G401.6 (cell line): ENCODE results near the gene CLSTN2.

ENCODE experiments used
- FAIRE-seq: peaks from 2 replicates; lab custom pipeline; 2012; peaks lifted over from hg19 to GRCh38; lab: Jason Lieb, UNC

The CLSTN2 gene

DNA sequence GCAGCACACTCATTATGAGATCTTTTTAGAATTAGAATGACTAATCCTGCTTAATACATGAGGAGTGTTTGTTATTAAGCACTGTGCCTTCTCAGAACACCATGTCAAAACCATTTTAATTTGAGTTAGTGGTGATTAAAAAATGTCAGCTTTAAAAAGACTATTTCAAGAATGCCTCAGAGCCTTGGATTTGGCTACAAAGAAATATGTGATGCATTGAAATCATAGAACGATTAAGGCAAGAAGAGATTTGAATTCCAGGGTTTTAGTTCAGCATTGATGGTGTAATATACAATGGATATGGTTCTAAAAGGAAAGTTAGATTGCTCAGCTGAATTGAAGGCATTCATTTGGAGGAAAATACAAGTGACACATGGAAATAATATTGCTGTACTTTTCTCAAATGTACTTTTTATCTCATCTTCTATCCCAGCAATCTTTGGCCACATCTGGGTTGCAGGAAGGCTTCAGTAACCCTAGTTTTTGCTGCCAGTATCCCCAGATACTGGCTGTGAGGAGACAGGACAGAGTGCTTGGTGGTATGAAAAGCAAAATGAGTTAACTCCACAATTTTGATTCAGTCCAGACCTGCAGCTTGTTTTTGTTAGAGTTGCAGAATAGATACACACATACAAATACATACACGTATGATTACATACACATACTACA is 303.8 kb downstream of the CLSTN2 start:
- no peak for FAIRE-seq

DNA sequence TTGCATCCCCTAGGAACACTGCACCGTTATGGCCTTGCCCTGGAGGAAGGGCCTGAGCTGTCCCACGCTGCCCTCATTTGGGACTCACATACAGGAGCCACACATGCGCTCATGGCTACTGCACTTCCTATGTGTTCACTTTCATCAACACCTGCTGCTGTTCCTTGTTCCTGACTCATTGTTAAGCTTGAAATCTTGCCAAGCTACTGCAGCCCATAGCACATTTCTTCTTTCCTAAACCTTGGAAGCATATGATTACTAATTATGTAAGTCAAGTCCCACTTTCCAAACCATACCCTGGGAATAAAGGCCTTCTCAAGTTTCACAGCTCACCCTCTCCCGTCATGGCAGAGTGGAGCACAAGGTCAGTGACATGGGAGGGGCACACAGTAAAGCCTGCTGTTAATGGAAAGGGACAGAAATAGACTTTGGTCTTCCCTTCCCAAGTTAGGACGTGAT is 307.9 kb downstream of the CLSTN2 start:
- no peak for FAIRE-seq

DNA sequence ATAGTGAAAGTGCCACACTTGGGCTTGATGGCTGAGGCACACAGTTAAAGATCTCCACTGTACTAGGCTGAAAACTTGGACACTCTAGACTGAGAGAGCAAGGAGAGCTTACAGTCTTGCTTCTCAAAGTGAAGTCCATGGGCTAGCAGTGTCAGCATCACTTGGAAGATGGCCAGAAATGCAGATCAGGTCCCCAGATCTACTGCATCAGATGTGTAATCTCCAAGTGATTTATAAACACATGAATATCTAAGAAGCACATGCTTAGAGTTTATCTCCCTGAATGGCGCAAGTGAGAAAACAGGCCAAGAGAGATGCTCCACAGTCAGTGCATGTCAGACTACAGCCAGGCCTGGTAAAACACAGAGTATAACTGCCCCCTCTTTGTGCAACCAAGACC is 308.6 kb downstream of the CLSTN2 start:
- FAIRE-seq = no peak

DNA sequence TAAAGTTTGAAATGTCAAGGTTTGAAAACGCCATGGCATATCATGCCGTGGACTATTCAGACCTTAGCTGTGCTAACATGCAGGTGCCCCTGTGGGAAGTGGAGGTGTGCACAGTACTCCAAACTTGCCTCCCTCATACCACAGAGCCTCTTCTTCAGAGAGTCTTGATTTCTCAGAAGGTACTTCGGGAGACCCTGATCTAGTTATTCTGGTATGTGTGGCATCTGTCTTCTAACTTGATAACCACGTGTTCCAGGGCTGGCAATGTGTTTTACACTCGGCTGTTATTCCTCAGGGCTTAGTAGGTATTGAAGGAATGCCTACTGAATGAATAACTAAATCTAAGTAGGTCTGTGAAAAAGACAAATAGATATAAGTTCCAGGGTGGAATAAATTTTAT is 309.9 kb downstream of the CLSTN2 start:
- no peak for FAIRE-seq

DNA sequence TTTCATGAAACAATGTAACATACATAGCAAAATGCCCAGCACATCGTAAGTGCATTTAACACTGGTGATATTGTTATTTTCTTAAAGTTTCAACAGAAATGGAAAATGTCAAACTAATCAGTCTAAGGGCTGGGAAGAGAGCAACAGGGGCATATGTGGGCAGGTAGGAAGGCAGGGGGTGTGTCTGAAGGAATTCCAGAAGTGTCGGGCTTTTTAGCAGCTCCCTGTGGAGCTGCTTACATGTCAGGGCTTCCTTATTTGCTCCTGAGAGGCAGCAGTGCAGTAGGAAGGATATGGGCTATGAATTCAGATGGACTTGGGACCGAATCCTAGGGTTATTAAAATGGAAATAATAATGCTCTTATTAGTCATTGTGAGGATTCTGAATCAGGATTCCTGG is 311.6 kb downstream of the CLSTN2 start:
- no peak for FAIRE-seq

DNA sequence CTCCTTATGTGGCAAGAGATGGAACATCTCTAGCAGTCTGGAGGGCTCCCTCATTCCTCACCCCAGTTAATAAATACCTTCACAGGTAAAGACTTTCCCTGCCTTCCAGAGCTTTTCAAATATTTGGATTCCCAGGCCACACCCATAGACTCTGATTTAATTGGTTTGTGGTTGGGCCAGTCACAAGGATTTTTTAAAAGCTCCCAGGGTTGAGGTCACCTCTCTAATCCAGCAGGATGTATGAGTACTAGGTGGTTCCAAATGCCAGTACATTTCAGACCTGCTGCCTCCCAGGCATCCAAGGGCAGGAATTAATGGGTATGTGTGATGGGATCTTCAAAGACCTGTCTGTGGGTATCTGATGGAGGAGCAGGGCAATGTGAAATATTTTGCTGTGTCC is 312.8 kb downstream of the CLSTN2 start:
- FAIRE-seq = no peak

DNA sequence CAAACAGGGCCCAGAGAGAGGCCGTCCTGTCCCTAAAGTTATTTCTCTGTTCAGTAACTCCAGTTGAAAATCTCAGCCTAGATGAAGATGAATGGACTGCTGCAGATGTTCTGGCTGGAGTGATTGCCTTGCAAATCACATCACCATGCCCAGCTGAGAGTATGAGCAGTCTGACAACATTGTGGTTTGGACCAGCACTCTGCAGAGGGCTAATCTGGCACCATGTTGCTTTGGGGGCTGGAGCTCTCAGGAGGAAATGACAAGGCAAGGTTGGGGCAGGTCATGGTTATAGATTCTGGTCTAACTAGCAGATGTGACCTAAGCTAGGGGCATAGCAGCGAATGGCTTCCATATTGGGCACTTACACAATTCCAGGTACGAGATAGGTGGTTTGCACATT is 314.2 kb downstream of the CLSTN2 start:
- no peak for FAIRE-seq

DNA sequence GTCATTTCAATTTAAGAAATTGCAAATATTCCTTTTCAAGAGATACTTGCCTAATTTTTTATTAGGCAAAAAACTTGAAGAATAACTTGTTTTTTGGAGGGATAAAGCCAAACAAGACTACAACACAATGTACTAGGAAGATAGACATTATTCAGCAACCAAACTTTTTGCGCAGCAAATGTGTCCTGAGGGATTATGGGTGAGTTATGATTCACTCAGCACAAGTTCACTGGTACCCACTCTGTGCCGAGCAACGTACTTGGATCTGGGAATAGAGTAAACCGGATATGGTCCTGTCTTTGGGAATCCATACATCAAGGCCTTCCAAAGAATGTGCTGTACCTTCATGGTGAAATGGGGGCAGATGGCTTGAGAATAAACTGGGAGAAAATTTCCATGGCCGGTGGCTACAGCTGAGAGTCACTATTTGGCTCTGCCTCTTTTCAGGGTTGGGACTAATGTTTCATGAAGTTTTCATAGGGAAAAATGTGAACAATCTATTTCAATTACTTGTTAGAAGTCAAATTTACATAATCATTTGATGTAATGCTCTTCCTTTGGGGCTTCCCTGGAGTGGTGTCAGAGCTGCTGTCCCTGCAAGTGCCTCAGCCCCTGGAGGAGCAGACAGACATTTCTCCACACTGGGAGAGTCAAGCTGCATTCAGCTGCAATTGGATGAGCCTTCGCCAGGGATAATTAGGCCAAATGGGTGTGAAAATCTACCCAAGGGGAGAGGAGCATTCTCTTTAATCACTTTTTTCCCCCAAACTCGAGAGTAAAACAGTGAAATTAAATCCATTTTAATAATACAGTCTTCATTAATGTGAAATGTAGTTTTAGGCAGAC is 315.2 kb downstream of the CLSTN2 start:
- no peak for FAIRE-seq

DNA sequence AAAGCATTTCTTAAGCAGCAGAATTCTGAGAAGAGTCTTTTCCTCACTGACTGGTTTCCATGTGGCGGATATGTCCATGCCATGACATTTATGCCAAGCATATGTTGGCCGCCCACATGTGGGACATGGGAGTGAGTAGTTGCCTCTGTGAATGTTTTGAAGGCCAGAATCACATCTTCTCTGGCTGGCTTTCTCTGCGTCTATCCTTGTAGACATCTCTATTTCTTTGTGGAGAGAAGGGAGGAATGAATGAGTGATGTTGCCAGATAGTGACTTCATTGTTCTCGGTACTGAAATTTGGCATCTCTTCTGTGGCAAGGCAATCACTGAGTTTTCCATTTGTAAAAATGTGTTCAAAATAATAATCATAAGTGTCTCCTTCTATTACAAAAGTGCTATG is 316.0 kb downstream of the CLSTN2 start:
- no peak for FAIRE-seq

DNA sequence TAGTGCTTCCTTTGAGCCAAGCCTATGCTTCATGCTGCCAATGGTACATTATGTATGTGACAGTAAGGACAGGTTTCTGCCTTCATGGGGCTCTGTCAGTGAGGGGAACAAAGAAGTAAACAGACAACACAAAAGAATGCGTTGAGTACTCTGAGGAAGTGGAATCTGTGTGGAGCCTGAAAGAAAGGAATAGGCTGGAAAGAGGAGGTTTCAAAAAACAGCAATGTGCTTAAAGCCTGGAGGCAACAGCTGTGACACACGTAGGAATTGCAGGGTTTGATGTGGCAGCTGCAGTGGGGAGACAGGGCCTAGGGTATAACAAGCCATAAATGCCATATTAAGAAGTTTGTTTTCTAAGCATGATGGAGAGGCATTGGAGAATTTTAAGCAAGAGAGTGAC is 316.7 kb downstream of the CLSTN2 start:
- FAIRE-seq = no peak

DNA sequence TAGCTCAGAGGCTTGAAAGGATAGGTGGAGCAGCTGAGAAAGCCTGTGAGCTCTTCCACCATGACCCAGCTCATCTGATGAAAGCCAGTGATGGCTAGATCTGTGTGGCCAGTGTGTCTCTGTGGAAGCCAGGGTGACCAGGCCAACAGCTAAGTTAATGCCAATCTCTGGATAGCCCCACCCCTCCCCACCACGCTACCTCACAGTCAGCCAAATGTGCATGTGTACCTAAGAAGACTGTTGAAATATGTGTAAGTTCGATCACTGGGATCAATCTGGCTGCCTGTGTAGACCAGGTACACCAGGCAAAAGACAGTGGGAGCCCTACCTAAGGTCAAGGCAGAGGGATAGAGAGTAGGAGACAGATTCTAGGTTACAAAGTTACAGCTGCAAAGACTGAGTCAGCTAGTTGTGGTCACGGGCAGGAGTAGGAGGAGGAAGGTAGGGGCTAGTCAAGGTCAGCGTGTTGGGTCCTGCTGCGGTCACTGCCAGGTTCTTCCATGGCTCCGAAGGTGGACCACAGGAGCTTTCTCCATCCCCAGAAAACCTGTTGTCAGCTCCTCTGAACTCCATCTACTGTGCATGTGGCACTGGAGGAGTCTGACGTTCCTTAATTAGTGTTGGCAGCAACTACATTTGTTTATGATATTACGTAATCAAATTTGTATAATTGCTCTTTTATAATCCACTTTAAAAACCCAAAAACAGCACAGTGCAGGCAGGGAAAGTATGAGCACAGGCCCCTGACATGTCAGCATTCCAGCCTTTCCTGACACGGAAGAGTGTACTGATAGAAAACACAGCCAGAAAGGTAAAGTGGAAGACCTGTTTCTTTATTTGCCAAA is 318.0 kb downstream of the CLSTN2 start:
- no peak for FAIRE-seq

DNA sequence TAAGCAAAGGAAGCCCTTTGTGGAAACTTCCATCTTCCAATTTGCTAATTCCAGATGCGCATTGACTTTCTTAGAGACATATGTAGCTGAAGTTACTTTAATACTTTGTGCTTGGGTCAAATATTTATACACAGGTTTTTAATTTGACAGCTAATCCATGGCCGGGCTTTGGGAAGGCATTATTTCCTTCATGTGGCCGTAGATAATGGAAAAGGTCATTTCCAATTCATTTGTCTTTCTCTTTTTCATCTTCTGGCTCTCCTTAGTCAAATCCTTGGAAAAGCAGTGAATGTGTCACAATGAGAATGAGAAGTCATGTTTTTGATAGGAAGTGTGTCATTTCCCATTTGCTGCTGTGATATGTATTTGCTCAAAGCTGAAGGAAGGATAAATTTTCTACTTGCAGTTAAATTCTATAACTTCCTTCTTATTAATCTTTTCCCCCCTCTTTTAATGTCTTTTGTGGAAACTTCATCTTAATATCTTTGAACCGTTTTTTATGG is 323.3 kb downstream of the CLSTN2 start:
- no peak for FAIRE-seq

DNA sequence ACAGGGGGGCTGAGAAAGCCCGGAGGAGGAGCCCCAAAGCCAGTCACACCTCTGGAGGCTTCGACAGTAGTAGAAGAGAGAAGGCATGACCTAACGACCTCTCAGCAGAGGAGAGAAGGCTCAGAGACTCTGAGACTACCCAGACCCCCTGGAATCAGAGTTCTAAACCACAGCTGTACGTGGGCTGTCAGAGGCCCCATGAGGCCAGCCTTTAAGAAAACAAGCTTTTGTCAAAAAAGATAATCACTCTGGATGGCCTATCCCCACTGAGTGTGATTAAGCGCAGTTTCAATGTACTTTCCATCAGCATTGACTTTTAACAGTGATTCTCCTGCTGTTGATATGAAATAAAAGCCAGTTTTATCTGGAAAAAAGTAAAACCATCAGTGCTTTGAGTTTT is 330.3 kb downstream of the CLSTN2 start:
- FAIRE-seq = no peak

DNA sequence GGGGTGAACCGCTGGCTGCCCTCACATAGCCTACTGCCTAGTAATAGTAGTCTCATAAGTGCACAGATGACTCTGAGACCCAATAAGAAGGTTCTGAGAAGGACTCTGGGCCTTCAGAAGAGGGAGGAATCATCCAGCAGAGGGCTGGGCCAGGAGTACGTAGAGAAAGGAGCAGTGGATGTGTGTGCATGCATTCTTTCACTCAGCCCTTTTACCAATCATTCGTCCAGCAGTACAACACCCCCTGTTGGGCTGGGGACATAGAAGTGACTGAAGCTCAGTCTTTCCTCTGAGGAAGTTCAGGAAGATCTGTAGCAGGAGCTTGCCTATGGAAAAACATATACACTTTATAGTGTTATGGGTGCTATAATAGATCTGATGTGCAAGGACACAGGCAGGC is 333.1 kb downstream of the CLSTN2 start:
- FAIRE-seq = no peak

DNA sequence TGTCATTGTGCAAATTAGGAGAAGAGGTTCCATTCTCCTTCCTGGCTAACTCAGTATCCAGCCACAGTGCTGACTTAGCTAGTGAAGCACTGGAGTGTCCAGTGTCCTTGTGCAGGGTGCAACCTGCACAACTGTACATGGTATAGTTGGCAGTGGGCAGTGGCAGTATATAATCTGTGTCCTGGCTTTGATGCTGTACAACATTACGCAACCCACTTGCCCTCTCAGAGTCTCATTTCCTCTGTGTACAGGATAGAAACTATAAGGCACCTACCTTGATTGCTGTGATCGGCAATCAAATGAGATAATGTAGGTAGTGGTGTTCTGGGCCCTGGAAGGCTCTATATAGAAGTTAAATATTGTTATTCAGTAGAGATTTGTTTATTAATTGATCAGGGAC is 333.6 kb downstream of the CLSTN2 start:
- no peak for FAIRE-seq

DNA sequence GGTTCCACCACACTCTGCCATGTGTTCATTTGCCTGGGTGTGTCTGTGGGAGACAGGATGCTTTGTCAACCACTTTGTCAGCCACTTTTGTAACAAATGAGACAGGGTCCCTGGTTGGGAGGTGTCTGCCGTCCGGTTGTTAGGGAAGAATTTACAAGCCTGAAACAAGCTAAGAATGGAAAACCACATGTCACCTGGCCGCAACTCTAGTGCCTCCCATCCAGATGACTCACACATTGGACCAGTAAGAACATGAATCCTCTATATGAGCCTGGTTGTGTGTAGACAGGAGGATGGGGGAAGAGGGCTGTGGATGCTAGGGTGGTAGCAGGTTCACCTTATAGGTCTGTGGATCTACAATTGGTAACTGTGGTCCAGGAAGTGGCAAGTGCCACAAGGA is 335.3 kb downstream of the CLSTN2 start:
- FAIRE-seq = no peak

DNA sequence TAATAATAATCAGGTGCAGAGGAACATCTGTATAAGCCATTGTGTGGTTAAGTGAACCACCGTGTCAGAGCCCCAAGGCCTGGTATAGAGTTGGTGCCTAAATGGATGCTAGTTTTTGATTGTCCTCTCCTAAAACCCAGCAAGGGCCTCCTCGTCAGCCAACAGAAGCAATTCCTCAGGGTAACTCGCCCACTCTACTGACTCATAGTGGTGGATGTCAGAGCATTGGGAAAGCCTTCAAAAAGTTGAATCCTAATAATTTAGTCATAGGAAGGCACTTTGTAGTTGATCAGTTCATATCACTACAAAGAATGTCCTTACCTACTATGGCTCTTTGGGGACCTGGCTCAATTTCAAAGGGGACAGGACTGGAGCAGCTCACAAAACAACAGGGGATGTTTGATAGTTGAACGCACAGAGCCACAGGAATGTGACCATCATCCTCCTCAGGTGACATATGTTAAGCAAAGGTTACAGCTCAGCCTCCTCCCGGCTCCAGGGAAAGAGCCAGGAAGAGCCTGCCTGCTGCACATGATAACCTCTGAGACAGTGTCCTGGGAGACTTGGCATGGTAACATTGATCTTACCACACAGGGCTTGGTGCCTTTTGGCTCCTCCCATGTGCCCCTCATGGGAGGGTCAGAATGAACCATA is 338.7 kb downstream of the CLSTN2 start:
- FAIRE-seq = no peak

DNA sequence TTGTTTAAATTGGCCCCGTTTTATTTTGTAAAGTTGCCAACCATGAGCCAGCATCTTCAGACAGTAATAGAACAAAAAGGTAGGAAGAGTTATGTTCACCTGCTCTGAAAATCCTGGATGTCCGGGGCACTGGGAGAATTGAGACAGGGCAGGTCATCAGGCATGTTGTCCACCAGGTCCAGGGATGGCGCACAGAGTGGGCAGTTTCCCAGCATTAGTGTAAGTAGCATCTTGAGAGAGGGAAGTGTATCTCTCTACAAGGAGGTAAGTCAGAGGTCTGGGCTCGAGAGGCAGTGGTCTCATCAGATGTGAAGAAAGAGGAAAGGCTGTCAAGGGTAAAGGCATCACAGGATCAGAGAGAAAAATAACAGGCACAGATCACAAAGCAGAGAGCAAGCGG is 339.4 kb downstream of the CLSTN2 start:
- FAIRE-seq = no peak

DNA sequence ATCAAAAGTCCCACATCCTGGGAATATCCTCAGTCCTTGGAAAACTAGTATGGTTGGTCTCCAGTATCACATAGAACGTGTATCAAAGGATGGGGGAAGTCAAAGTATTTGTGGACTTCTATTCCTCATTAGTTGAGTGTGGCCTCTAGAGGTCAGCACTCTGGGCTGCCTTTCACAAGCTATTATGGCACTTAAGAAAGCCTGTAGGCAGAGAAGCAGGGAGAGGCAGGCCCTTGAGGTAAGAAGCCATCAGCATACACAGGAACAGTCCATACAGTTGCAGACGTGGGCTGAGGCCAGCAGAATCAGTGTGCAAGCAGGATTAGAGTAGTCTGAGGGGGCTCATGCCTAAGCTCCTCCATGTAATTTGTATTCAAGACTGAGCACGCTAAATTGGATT is 341.7 kb downstream of the CLSTN2 start:
- FAIRE-seq = no peak

DNA sequence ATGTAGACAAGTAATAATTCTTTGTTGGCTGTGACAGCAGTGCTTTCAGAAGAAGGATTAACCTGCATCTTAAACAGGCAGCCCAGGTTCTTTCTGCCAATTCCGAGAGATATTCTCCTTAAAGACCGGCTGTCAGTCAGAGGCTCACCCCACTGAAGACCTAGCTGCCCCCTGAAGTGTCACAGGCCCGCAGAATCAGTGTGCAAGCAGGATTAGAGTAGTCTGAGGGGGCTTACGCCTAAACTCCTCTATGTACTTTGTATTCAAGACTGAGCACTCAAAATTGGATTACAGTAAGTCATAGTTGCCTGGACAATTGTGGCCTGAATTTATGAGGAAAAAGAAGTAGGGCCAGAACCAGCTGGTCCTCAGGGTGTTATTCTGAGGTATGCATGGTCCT is 342.9 kb downstream of the CLSTN2 start:
- FAIRE-seq = no peak

DNA sequence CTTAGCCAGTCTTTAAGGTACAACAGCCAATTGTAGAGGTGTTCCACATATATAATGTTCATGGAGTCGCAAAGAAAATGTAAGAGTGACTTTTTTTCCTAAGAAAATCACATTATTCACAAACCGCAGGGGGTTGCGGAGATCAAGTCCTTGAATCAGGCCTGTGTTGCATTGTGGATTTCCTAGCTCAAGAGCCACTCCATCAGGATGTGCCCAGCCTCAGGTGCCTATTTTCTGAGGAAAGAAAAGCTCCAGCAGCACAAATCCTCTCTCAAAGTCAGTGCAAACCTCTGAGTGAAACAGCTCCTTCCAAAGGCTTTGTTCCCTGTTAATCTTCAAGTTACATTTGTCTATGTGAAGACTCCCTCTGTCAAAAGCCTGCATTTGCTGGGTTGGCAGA is 349.4 kb downstream of the CLSTN2 start:
- FAIRE-seq = no peak

DNA sequence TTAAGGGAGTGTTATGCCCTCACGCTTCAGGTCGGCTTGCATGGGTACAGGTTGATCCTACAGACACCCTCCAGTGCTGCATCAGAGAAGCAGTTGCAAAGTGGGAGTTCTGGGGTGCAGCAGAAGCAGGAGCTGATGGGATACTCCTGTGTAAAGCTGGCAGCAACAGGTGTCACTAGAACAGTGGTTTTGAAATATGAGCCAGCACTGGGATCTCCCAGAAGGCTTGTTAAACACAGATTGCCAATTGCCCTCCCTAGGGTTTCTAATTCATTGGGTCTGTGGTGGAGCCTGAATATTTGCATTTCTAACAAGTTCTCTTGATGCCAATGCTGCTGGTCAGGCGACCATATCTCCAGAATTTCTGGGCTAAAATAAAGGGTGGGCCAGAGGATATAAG is 350.4 kb downstream of the CLSTN2 start:
- no peak for FAIRE-seq
